HepG2 (cell line): ENCODE measurements around the gene NTRK2. TPM values are rescaled to one million over a fixed set of nuclear protein-coding genes. Genes with fewer than 3 reads are reported as not detected.

Experiments
- ATAC-seq: fragments of 200-7000 bp; cut with Tn5 transposase; 3 replicates; pipeline ENCODE4 v1.9.1; 2020; ENCODE audit warnings: mild to moderate bottlenecking, moderate library complexity
- BruUV-seq: library from RNA; stranded (reverse); fragments of 400-500 nt; replicated peaks from 2 replicates; lab custom pipeline; 2021; lab: Mats Ljungman, UMichigan
- CTCF ChIA-PET: fragments of 300-600 bp; formaldehyde crosslinking; extraction: SDS; loops from one replicate; lab custom pipeline; 2021; ENCODE audit warnings: low total read pairs, inconsistent platforms, low intra/inter-chr PET ratio; lab: Yijun Ruan, JAX
- POLR2A ChIA-PET: fragments of 350-600 bp; sonication (Branson Sonifier 250); formaldehyde crosslinking; loops from one replicate; lab custom pipeline; 2020; ENCODE audit warnings: antibody characterized with exemption, inconsistent platforms; lab: Yijun Ruan, JAX
- DNase-seq: peaks from one replicate; pipeline ENCODE4 v3.0.0-alpha.2; 2015; ENCODE audit warnings: low spot score
- FAIRE-seq: peaks from 3 replicates; lab custom pipeline; 2011; peaks lifted over from hg19 to GRCh38; lab: Jason Lieb, UNC
- H2AFZ ChIP-seq: one replicate; pipeline ENCODE4 v1.6.1; 2011; ENCODE audit warnings: low read length, inconsistent platforms
- H3K27ac ChIP-seq: fragments of 300-600 bp; 3 replicates; pipeline ENCODE4 v1.8.0; 2011; ENCODE audit warnings: mixed run types, mild to moderate bottlenecking, mixed read lengths, low read length, inconsistent platforms; ENCODE audit not compliant: insufficient read depth; ENCODE audit errors: extremely low read length
- H3K27me3 ChIP-seq, 2 experiments: fragments of 200-600 bp in 1 of 2; 2 replicates in 1 of 2; 3 replicates in 1 of 2; pipeline versions ENCODE4 v1.6.0 to v1.8.0; 2011; ENCODE audit warnings: low read length in 2 of 2, mild to moderate bottlenecking in 2 of 2, moderate library complexity in 2 of 2, inconsistent platforms in 1 of 2; ENCODE audit not compliant: insufficient read depth in 2 of 2, control insufficient read depth in 1 of 2
- H3K36me3 ChIP-seq, 2 experiments: fragments of 200-600 bp in 1 of 2; replicated peaks in 1 of 2; 2 replicates in 1 of 2; 3 replicates in 1 of 2; pipeline versions ENCODE4 v1.5.1 to v1.8.0; 2011; ENCODE audit warnings: low read length in 2 of 2, inconsistent platforms in 1 of 2; ENCODE audit not compliant: insufficient read depth in 2 of 2, control insufficient read depth in 1 of 2
- H3K4me1 ChIP-seq: 2 replicates; pipeline ENCODE4 v1.5.1; 2012; ENCODE audit warnings: low read length, inconsistent platforms; ENCODE audit not compliant: insufficient read depth
- H3K4me2 ChIP-seq: 2 replicates; pipeline ENCODE4 v1.6.0; 2011; ENCODE audit warnings: low read depth, low read length, inconsistent platforms
- H3K4me3 ChIP-seq, 3 experiments: fragments of 200-600 bp in 1 of 3; sonication (generic), shearing (Covaris generic) in 1 of 3; replicated peaks in 1 of 3; 2 replicates each; pipeline ENCODE4 v1.5.1; 2011 to 2016; ENCODE audit warnings: low read length in 3 of 3, inconsistent platforms in 2 of 3, low read depth in 2 of 3, mild to moderate bottlenecking in 2 of 3, control low read depth in 1 of 3, mixed read lengths in 1 of 3; ENCODE audit not compliant: insufficient read depth in 1 of 3
- H3K79me2 ChIP-seq: one replicate; pipeline ENCODE4 v1.6.1; 2011; ENCODE audit warnings: low read length, inconsistent platforms; ENCODE audit not compliant: insufficient read depth
- H3K9ac ChIP-seq: 2 replicates; pipeline ENCODE4 v1.6.0; 2011; ENCODE audit warnings: mild to moderate bottlenecking, low read depth, low read length, inconsistent platforms; ENCODE audit not compliant: insufficient read depth
- H3K9me3 ChIP-seq: 2 replicates; pipeline ENCODE4 v1.5.1; 2012; ENCODE audit warnings: mild to moderate bottlenecking, low read length
- H4K20me1 ChIP-seq: 2 replicates; pipeline ENCODE4 v1.6.0; 2011; ENCODE audit warnings: inconsistent platforms, mild to moderate bottlenecking, low read length, moderate library complexity; ENCODE audit not compliant: insufficient read depth
- CBX2 ChIP-seq, 2 experiments: fragments of 200-600 bp in 1 of 2; sonication (generic); formaldehyde crosslinking in 1 of 2; IDR thresholded peaks; 2 replicates each; pipeline versions ENCODE4 v1.7.0 to v1.8.1; 2018 to 2022; ENCODE audit warnings: low read depth in 2 of 2, low read length in 1 of 2, mild to moderate bottlenecking in 1 of 2, missing genetic modification reagents in 1 of 2
- DNMT3B ChIP-seq: conservative IDR thresholded peaks from 2 replicates; pipeline ENCODE4 v1.6.1; 2016; ENCODE audit warnings: missing biosample characterization, control low read depth
- PHF5A ChIP-seq: IDR thresholded peaks from one replicate; pipeline ENCODE4 v1.6.1; 2018; ENCODE audit warnings: low read depth, missing genetic modification reagents; ENCODE audit not compliant: unreplicated experiment
- SRSF1 ChIP-seq: fragments of 200-400 bp; formaldehyde crosslinking; optimal IDR thresholded peaks from 2 replicates; pipeline ENCODE3; 2017; ENCODE audit warnings: mild to moderate bottlenecking, low read depth, low read length, moderate library complexity
- TOE1 ChIP-seq: sonication (generic); formaldehyde crosslinking; IDR thresholded peaks from 2 replicates; pipeline ENCODE4 v1.4.0; 2020; ENCODE audit warnings: mild to moderate bottlenecking, missing genetic modification reagents
- ZNF20 ChIP-seq: sonication (generic); formaldehyde crosslinking; IDR thresholded peaks from 2 replicates; pipeline ENCODE4 v1.4.0; 2020; ENCODE audit warnings: mild to moderate bottlenecking, moderate library complexity, missing genetic modification reagents
- ZNF563 ChIP-seq: sonication (generic); formaldehyde crosslinking; IDR thresholded peaks from 2 replicates; pipeline ENCODE4 v1.8.0; 2022; ENCODE audit warnings: mild to moderate bottlenecking, moderate library complexity, missing genetic modification reagents
- ZNF772 ChIP-seq: sonication (generic); formaldehyde crosslinking; IDR thresholded peaks from 2 replicates; pipeline ENCODE4 v1.5.0; 2020; ENCODE audit warnings: mild to moderate bottlenecking, missing genetic modification reagents
- WGBS: methylation state at CpG from one replicate; pipeline ENCODE4 v1.1.6; 2017; ENCODE audit warnings: low lambda C conversion rate; 5-methylcytosine and 5-hydroxymethylcytosine counted together
- in situ Hi-C: cut with HindIII; loops from 2 replicates; pipeline ENCODE4 v1.10.0; 2017; ENCODE audit warnings: low pct_unique_long_range_greater_than_20kb; ENCODE audit not compliant: extremely low pct_ligation_motif_present
- intact Hi-C: fragments of 100-400 bp; cut with micrococcal nuclease; formaldehyde crosslinking; loops from one replicate; pipeline ENCODE4 v1.10.0; 2022; ENCODE audit not compliant: unreplicated experiment
- polyA plus RNA-seq, 8 experiments: library from polyadenylated mRNA; depleted of rRNA in 3 of 8; stranded (reverse) in 7 of 8; unstranded in 1 of 8; fragments of >200 nt; fragmentation: Illumina TruSeq in 4 of 8; extraction: Trizol in 4 of 8; gene quantifications; 2 replicates each; pipeline versions ENCODE4 v1.2.1 to v1.2.3, GENCODE V29; 2011 to 2016; ENCODE audit warnings: low read depth in 4 of 8, missing spikeins in 1 of 8, mixed read lengths in 1 of 8; ENCODE audit not compliant: insufficient read depth in 1 of 8
- total RNA-seq, 5 experiments: library from RNA; depleted of rRNA; stranded (reverse); fragments of >200 nt; fragmentation: Illumina TruSeq; extraction: Trizol; gene quantifications; 2 replicates each; pipeline ENCODE4 v1.2.3, GENCODE V29; 2016; ENCODE audit warnings: low read depth in 1 of 5
- TF ChIP-seq, protein P1 (sequence below): sonication (generic); formaldehyde crosslinking; IDR thresholded peaks from 2 replicates; pipeline ENCODE4 v1.4.0; 2020; ENCODE audit warnings: missing genetic modification reagents, mild to moderate bottlenecking, borderline replicate concordance
- TF ChIP-seq, protein P2 (sequence below): sonication (generic); formaldehyde crosslinking; conservative IDR thresholded peaks from 2 replicates; pipeline ENCODE4 v1.4.0; 2020; ENCODE audit warnings: missing genetic modification reagents
- TF ChIP-seq, protein P3 (sequence below): IDR thresholded peaks from 2 replicates; pipeline ENCODE4 v1.6.1; 2016; ENCODE audit warnings: low read depth, control low read depth

NTRK2 gene
- total and polyA plus RNA-seq, 2 of the 13 experiments (the other 11 are each of a cell fraction or from before 2014, with no cell fraction given): not detected

DNA sequence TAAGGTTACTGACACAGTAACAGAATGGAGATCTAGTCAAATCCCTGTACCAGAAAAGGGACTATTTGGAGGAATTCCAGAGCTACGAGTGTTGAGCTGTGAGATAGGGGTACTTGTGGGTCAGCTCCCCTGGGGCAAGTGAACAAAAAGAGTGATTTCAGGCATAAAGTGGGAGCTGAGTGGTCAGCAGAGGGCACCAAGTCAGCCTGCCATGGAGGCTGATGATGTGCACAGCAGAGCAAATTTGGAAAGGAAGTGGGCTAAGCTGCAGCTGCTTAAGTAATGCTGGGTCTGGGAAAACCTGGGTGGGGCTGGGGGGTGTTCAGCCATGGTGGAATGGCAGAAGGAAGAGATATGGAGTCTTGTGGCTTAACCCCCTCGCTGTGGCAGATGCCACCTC, 327.9 kb downstream of the NTRK2 start:
- POLR2A ChIA-PET: no interaction called here
- H3K4me1 ChIP-seq: no peaks in the 10 kb centered on the region
- WGBS: 7% methylated on average over 1 of the region's 2 CpGs
- FAIRE-seq (no peak), DNase-seq (no peak), ATAC-seq (no peak)
- CTCF ChIA-PET: no interaction called here
- in situ Hi-C loops: no loop called here
- no peak overlapping the region for H3K4me3 ChIP-seq
- no peaks in the 10 kb centered on the region for H3K27me3 ChIP-seq
- no peak overlapping the region for H3K27ac ChIP-seq
- H3K36me3 ChIP-seq: no peaks in the 10 kb centered on the region
- H3K4me2 ChIP-seq: no peak overlapping the region
- no peak overlapping the region for H3K9ac ChIP-seq
- H3K79me2 ChIP-seq: no peaks in the 10 kb centered on the region
- TF ChIP-seq, protein P1, sequence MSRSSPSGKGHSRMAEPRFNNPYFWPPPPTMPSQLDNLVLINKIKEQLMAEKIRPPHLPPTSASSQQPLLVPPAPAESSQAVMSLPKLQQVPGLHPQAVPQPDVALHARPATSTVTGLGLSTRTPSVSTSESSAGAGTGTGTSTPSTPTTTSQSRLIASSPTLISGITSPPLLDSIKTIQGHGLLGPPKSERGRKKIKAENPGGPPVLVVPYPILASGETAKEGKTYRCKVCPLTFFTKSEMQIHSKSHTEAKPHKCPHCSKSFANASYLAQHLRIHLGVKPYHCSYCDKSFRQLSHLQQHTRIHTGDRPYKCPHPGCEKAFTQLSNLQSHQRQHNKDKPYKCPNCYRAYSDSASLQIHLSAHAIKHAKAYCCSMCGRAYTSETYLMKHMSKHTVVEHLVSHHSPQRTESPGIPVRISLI (CRISPR knock-in tag): no peak
- TF ChIP-seq, protein P2, sequence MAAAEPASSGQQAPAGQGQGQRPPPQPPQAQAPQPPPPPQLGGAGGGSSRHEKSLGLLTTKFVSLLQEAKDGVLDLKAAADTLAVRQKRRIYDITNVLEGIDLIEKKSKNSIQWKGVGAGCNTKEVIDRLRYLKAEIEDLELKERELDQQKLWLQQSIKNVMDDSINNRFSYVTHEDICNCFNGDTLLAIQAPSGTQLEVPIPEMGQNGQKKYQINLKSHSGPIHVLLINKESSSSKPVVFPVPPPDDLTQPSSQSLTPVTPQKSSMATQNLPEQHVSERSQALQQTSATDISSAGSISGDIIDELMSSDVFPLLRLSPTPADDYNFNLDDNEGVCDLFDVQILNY: no peak
- TF ChIP-seq TOE1 (CRISPR knock-in tag) (no peak), ZNF563 (CRISPR knock-in tag) (no peak), DNMT3B (CRISPR knock-in tag) (no peak), ZNF20 (CRISPR knock-in tag) (no peak), PHF5A (CRISPR knock-in tag) (no peak), SRSF1 (no peak), CBX2 (IDR thresholded peaks at IDR 0.05; ENCODE audit: low read depth, low read length) (no peak), CBX2 (CRISPR knock-in tag; IDR thresholded peaks at IDR 0.05; ENCODE audit: low read depth) (no peak), ZNF772 (CRISPR knock-in tag) (no peak)
- TF ChIP-seq, protein P3, sequence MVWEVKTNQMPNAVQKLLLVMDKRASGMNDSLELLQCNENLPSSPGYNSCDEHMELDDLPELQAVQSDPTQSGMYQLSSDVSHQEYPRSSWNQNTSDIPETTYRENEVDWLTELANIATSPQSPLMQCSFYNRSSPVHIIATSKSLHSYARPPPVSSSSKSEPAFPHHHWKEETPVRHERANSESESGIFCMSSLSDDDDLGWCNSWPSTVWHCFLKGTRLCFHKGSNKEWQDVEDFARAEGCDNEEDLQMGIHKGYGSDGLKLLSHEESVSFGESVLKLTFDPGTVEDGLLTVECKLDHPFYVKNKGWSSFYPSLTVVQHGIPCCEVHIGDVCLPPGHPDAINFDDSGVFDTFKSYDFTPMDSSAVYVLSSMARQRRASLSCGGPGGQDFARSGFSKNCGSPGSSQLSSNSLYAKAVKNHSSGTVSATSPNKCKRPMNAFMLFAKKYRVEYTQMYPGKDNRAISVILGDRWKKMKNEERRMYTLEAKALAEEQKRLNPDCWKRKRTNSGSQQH (CRISPR knock-in tag): no peak
- no TSS peak for BruUV-seq
- intact Hi-C loops: no loop called here
- H4K20me1 ChIP-seq: no peaks in the 10 kb centered on the region
- no peak overlapping the region for H2AFZ ChIP-seq
- H3K9me3 ChIP-seq: peaks cover 11% of the 10 kb centered on the region
